HPDE6-E6E7 (cell line): ENCODE data around the gene EEF1B2.
"Not testable (repeated sequence)": the region's sequence is repeated elsewhere in the genome, so short reads cannot be mapped to it uniquely, and the experiment has no call there.

Source experiments
- DNase-seq: peaks from one replicate; pipeline ENCODE4 v3.0.0; 2011; ENCODE audit warnings: missing footprints; ENCODE audit errors: extremely low spot score

The EEF1B2 gene

DNA sequence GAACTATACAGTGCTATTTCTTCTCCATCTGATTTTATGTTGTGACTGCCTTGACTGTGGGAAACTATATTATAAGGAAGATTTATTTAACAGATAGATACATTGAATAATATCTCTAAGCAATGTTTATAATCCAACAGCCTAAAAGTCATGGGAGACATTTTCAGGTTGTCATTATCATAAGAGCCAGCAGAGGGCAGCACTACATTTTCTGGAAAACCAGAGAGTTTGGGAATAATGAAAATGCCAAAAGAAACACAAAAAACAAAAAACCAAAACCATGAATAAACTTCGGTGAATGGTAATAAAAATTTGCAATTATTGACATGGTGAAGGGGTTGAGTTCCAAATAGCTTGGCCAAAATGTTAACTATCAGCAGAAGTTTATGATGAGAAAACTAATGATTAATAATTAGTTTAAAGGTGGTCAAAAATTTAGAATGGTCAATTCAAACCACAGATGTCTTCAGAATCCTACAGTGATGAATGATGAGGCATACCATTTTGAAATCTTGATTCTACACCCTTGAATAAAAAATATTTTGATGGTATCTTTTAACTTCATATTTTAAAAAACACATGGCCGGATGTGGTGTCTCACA is 4.7 kb downstream of the EEF1B2 start:
- no peak for DNase-seq

DNA sequence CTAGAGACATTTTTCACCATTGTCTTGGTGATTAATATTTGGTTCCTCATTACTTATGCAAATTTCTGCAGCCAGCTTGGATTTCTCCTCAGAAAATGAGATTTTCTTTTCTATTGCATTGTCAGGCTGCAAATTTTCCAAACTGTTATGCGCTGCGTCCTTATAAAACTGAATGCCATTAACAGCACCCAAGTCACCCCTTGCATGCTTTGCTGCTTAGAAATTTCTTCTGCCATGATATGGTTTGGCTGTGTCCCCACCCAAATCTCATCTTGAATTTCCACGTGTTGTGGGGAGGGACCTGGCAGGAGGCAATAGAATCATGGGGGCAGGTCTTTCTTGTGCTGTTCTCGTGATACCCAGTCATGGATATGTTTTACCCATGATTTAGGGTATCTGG is 8.5 kb downstream of the EEF1B2 start:
- DNase-seq, result not testable (repeated sequence)

DNA sequence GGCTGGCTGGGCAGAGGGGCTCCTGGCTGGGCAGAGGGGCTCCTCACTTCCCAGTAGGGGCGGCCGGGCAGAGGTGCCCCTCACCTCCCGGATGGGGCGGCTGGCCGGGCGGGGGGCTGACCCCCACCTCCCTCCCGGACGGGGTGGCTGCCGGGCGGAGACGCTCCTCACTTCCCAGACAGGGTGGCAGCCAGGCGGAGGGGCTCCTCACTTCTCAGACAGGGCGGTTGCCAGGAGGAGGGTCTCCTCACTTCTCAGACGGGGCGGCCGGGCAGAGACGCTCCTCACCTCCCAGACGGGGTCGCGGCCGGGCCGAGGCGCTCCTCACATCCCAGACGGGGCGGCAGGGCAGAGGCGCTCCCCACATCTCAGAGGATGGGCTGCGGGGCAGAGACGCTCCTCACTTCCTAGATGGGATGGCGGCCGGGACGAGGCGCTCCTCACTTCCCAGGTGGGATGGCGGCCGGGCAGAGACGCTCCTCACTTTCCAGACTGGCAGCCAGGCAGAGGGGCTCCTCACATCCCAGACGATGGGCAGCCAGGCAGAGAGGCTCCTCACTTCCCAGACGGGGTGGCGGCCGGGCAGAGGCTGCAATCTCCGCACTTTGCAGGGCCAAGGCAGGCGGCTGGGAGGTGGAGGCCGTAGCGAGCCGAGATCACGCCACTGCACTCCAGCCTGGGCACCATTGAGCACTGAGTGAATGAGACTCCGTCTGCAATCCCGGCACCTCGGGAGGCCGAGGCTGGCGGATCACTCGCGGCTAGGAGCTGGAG is 12.1 kb downstream of the EEF1B2 start:
- not testable (repeated sequence) for DNase-seq

DNA sequence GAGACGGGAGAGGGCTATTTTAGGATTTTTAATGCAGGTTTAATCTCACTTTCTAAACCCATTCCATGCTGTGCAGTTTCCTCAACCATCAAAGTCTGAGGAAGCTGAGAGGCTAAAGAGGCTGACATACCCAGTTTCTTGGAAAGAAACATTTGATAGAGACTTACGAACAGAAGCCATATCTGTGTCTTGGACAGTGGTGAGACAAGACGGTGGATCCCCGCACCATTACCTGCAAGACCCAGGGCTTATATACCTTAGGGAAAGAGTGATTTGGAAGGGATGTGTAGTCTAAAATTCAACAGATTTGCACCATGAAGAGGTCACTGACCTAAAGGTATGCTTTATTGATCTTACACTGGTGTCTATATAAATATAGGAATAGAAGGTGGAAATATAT is 13.5 kb downstream of the EEF1B2 start:
- no peak for DNase-seq

DNA sequence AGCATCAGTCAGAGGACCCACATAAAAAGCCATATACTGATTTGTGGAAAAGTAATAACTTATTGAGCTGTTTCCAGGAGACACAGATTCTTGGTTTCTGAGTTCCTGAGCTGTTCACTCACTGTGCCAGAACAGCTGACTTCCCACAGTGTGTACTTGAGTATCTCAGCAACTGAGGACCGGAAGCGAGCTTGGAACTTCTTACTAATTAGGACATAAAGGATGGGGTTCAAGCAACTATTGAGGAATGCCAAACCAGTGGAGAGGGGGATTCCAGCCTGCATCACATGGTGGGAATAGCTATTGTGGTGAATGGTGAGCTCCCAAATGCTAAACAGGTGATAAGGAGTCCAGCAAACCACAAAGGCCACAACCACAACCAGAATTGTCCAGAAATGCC is 16.4 kb downstream of the EEF1B2 start:
- DNase-seq, result no peak

DNA sequence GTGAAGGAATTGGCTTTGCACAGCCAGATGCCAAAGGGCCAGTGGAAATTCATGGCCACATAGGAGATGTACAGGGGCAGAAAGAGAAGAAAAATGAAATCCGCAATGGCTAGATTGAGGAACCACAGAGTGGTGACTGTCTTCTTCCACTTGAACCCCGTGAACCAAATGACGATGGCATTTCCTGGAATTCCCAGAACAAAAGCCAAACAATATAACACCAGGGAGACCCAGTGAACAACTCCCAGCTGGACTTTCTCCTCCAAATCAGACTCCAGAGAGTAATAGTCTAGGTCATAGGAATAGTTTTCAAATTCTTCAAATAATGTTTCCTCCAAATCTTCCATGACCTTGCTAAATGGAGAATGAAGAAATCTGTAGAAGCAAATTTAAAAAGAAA is 17.2 kb downstream of the EEF1B2 start:
- DNase-seq, result no peak

DNA sequence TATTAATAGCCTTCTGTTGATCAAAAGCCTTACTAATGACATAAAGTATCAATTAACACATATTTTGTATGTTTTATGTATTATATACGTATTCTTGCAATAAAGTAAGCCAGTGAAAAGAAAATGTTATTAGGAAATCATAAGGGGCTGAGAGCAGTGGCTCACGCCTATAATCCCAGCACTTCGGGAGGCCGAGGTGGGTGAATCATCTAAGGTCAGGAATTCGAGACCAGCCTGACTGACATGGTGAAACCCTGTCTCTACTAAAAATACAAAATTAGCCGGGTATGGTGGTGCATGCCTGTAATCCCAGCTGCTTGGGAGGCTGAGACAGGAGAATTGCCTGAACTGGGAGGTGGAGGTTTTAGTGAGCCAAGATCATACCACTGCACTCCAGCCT is 21.8 kb downstream of the EEF1B2 start:
- not testable (repeated sequence) for DNase-seq

DNA sequence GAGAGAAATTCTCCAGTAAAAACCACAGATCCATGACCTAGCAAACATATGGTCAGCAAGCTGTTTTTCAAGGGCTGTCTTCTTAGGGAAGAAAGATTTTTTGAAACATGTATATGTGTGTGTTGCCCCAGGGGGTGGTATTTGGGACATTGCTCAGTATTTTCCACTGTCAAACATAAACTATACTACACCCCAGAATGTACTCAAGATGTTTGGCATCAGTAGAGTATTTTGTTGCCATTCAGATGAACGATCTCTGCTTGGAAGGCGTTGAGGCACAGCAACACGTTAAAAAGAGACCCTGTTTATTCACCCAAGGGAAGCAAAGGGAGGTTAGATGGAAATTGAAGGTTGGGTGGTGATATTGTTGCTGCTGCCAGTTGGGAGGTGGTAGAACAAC is 30.0 kb downstream of the EEF1B2 start:
- no peak for DNase-seq

DNA sequence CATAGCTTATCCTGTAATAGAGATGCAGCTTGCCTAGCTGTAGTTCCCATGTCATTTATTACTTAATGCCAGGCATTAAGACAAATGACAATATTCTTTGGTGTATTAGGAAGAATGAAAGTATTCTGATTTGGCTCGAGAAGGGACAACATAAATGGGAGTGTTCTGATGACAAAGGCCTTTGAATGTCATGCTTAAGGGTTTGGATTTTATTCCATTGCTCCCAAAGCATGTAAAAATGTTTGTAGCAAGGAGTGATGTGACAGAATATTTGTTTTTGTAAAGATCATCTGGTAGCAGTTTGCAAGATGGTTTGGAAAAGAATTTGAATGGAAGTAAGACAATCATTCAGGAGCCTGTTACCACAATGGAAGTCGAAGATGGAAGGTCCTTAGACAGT is 30.4 kb downstream of the EEF1B2 start:
- no peak for DNase-seq

DNA sequence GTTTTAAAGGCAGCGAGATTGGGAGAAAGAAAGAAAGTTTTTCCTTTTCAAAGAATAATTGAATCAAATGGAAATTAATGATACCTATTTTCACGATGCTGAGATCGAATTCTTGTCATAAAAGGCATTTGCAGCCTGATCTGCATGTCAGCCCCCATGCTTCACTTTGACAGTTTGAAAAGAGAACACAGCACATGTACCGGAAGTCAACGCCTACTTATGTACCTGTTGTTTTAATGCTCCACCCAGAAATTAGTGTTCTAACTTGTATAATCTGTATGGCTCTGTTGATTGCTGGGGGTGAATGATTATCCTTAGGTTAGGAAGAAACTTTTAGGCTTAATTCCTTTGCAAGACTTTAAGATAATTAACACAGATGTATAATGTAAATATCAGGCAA is 31.0 kb downstream of the EEF1B2 start:
- DNase-seq, result no peak

DNA sequence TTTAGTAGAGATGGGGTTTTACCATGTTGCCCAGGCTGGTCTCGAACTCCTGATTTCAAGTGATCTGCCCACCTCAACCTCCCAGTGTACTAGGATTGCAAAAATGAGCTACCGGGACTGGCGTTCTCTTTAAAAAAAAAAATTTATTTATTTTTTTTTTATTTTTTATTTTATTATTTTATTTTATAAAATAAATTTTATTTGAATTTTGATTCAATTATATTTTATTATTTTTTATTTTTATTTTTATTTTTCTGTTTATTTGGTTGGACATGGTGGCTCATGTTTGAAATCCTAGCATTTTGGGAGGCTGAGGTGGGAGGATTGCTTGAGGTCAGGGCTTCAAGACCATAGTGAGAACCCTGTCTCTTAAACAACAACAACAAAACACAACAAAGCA is 32.5 kb downstream of the EEF1B2 start:
- no peak for DNase-seq

DNA sequence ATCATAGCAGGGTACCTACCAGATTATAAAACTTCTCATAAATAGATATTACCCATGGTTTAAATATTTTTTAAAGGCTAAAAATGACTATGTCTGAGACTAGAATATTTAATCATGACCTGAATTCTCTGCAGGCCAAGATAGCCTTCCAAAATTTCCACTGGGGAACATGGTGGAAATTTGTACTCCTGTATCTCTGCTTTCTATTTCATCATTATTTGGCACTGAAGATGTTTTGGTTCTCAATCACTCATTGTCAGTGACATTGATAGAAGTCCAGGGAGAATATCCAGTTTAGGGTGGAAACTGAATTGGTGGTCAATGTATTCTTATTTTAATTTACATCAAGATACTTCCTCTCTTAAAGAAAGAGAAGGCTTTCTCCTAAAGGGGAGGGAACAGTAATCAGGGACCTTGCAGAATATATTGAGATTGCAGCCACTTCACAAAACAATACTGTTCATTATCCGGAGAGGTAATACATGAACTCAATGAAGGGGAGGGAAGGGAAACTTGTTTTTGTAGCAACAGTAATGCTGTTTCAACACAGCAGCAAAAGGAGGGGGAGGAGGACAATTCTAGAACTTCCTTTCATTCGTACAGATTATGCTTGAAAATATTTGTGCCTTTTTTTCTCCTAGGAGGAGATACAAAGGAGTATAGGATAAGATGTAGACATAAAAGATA is 34.1 kb downstream of the EEF1B2 start:
- no peak for DNase-seq

DNA sequence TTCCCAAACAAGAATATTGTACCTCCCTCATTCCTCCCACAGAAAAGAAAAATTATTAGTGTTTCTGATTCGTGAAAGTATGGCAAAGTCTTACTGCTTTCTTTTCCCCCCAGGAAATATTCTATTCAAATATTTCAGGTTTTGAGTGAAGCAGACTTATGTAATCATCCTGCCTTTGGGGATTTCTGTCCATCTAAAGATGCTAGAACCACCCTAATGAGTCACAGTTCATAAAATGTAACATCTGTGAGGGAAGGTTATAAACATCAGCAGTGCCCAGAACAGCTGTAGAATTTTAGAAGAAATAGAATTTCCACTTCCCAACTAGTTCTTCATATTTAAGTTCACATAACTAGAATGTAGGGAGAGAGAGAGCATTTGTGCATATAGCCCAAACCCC is 39.0 kb downstream of the EEF1B2 start:
- no peak for DNase-seq

DNA sequence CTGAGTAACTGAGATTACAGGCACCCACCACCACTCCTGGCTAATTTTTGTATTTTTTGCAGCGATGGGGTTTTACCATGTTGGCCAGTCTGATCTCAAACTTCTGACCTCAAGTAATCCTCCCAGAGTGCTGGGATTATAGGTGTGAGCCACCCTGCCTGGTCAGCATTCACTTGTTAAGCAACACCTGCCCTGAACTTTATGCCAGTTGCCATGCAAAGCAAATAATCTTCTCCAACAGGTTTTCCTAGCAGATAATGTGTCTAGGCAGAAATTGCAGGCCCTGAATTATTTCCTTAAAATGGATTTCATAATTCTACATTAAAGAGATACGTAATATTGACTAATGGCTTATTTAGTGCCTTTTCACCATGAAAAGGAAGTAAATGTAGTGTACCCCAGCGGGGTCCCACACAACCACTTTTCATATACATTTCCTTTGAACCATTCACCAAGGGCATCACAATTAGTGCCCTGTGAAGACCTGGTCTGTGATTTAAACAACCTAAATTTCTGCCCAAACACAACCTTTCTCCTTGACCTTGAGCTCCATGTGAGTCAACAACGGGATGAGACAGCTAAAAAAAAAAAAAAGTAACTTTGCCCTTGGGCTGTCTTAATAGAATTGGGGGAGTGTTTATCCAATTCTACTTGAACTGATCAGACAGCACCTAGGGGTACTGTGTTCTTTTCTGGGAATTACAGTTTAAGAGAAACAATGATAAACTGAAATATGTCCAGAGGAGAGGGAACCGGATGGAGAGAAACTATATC is 41.6 kb downstream of the EEF1B2 start:
- no peak for DNase-seq

DNA sequence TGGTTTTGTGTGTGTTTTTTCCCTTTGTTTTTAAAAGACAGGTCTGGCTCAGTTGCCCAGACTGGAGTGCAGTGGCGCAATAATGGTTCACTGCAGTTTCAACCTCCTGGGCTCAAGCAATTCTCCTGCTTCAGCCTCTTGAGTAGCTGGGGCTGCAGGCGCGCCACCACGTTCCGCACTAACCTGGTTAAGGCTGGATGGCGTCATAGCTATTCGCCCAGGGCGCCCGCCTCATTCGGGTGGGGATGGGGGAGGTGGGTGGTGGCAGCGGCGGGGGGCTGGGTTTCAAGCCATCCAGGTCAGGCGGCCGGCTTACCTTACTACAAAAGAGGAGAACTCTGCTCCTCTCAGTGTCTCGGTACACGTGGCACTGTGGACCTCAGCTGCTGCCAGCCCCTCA is 42.8 kb downstream of the EEF1B2 start:
- DNase-seq, result no peak

DNA sequence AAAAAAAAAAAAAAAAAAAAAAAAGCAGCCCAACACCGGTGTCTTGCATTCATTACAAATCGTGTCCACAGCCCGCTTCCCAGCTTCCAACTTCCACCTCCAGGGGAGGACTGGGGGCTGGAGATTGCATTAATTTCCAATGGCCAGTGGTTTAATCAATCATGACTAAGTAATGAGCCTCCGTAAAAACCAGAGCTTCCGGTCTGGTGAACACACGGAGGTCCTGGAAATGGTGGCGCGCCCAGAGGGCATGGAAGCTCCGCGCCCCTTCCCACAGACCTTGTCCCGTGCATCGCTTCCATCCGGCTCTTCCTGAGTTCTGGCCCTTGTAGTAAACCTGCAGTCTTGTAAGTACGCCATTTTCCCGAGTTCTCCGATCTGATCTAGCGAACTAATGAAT is 43.6 kb downstream of the EEF1B2 start:
- no peak for DNase-seq

DNA sequence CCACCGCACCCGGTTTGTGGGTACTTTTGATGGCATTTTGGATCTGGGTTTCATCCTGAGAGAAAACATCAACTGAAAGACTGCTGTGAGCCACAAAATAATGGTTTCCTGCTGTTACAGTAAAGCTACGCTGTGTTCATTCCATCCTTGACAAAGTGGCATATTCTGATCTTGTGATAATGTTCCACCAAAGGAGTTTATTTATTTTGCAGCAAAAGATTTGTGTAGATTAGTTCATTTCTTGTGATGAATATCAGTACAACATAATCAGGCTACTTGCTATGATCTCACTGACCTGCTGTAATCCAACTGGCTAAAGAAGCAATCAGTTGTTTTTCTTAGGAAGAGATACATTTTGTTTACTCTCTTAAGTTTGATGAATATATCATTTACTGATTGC is 45.0 kb downstream of the EEF1B2 start:
- DNase-seq, result no peak

DNA sequence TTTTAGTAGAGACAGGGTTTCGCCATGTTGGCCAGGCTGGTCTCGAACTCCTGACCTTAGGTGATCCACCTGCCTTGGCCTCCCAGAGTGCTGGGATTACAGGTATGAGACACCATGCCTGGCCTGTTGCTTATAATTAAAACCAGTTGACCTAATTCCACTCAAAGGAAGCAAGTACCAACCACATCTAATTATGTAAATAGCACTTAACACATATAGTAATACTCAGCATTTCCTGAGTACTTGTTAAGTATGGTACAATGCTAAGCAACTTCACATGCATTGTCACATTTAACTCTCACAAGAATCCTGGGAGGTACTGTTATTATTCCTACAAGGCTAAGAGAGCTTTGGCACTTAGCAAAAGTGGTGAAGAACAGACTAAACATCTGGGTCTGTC is 47.6 kb downstream of the EEF1B2 start:
- not testable (repeated sequence) for DNase-seq

DNA sequence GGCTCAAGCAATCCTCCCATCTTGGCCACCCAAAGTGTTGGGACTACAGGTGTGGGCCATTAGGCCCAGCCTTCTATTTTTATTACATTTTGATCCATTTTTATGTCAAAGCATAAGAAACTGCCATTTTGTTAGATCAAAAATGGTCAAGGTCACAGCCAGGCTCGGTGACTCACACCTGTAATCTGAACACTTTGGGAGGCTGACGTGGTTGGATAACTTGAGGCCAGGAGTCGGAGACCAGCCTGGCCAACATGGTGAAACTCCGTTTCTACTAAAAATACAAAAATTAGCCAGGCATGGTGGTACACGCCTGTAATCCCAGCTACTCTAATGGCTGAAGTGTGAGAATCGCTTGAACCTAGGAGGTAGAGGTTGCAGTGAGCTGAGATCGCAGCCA is 49.2 kb downstream of the EEF1B2 start:
- no peak for DNase-seq

DNA sequence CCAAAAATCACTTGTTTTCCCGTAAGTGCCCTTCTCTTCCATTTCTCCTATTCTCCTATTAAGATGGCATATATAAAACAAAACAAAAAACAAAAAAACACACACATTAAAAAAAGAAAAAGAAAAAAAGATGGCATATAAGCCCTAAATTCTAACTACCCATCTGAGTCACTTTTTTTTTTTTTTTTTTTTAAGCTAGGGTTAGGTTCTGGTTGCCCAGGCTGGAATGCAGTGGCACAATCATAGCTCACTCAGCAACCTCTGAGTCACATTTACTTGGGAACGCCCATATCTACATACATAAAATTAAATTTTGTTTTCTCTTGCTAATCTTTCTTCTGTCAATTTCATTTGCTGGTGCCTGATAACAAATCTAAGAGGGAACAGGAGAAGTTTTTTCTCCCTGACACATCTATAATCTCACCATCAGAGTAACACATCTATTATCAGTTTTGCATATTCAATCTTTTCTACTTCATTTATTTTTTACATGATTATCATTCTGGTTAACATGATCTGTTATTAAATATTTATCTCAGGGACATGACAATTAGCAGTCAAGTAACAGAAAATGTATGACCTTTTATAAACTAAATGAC is 52.1 kb downstream of the EEF1B2 start:
- peak; percentile 28 for DNase-seq
